ENCODE results near the gene KCNN1. TPM values are rescaled to one million over a fixed set of nuclear protein-coding genes. Genes with fewer than 3 reads are reported as not detected.

KCNN1 gene
- total RNA-seq, 1 experiment from 2014 or later, result 0.61 TPM

DNA sequence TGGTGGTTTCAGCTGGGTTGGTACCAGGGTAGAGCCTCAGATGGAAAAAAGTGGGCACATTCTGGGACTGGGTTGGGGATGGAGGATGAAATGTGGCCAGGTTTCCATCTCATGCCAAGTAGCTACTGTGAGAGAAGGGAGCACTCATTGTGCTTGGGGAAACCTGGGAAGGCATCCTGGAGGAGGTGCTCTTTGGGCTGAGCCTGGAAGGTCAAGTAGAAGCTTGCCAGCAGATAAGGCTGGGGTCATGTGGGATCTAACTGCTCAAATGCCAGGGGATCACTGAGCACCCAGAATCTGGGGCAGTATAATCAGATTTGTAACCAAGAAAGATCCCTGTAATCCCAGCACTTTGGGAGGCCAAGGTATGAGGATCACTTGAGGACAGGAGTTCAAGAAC lies 9.0 kb upstream of the KCNN1 start (continued):
- TF ChIP-seq ZBTB33 (IDR thresholded peaks at IDR 0.05; ENCODE audit: extremely low read depth, insufficient replicate concordance, low read length) (no peak), POLR2A (IDR thresholded peaks at IDR 0.05; ENCODE audit: borderline replicate concordance, extremely low read depth, insufficient read depth, insufficient read length) (no peak)

- no TSS peak for BruUV-seq (replicated peaks)
- CTCF ChIA-PET, result no interaction called here
These were observed 2.8 kb upstream of the KCNN1 start for GRCh38 chr19:17963936-17964691.

More at GRCh38 chr19:17963936-17964691, 2.8 kb upstream of the KCNN1 start:
- H3K79me2 ChIP-seq (ENCODE audit: insufficient read depth, low read length), result no peaks in the 10 kb centered on the region
- no peaks in the 10 kb centered on the region for H3K9me2 ChIP-seq (ENCODE audit: insufficient read depth)
- H4K20me1 ChIP-seq (ENCODE audit: insufficient read depth), result no peaks in the 10 kb centered on the region
- H3K36me3 ChIP-seq (ENCODE audit: control insufficient read depth in 1 of 2, insufficient read depth in 2 of 2, low read length in 2 of 2), result no peaks in the 10 kb centered on the region
- intact Hi-C loops (cut with micrococcal nuclease), result no loop called here
- DNase-seq (ENCODE audit: low read depth, low spot score), result no peak
- H3K27ac ChIP-seq (ENCODE audit: low read depth, low read length), result no peak overlapping the region
- ChIA-PET RAD21 (ENCODE audit: low non-redundant PET in 1 of 2, low total read pairs in 2 of 2, uncharacterized antibody in 2 of 2, unreplicated experiment in 2 of 2) (no interaction called here), POLR2A (no interaction called here)
- no peaks in the 10 kb centered on the region for H3K27me3 ChIP-seq (ENCODE audit: insufficient read depth, low read length)
- no peak overlapping the region for H2AFZ ChIP-seq (ENCODE audit: low read depth, low read length, poor library complexity, severe bottlenecking)
- no peaks in the 10 kb centered on the region for H3K9me3 ChIP-seq (ENCODE audit: control insufficient read depth in 1 of 2, insufficient read depth in 1 of 2, low read depth in 1 of 2, low read length in 2 of 2)
- no peak overlapping the region for H3K4me2 ChIP-seq (ENCODE audit: low read length)
- H3K4me3 ChIP-seq (replicated peaks in 1 of 2; ENCODE audit: low read depth in 1 of 2, low read length in 2 of 2), result no peak overlapping the region
- no peak for TF ChIP-seq SIN3A (IDR thresholded peaks at IDR 0.05; ENCODE audit: low read depth)
- TF ChIP-seq ZNF274 (IDR thresholded peaks at IDR 0.05; ENCODE audit: low read depth, low read length), result no peak
- TF ChIP-seq CBX3 (IDR thresholded peaks at IDR 0.05; ENCODE audit: low read depth), result no peak
- TF ChIP-seq REST (IDR thresholded peaks at IDR 0.05; ENCODE audit: low read depth), result no peak
- TF ChIP-seq ELF1 (IDR thresholded peaks at IDR 0.05; ENCODE audit: borderline replicate concordance, low read depth), result no peak
- TF ChIP-seq MAX (IDR thresholded peaks at IDR 0.05), result no peak
- H3K4me1 ChIP-seq (ENCODE audit: control insufficient read depth in 1 of 2, insufficient read depth in 2 of 2, low read length in 2 of 2), result peaks cover 0 to 10% of the 10 kb centered on the region in 2 experiments; a peak in 2 of 4 replicates
- no peak overlapping the region for H3K9ac ChIP-seq (ENCODE audit: low read length)
- ATAC-seq, result peak; percentile 4; the same call in 1 of the 2 replicates

Data from HCT116 (cell line).